Measurements from ENCODE around the gene TSPAN3. TPM values are rescaled to one million over a fixed set of nuclear protein-coding genes. Genes with fewer than 3 reads are reported as not detected.

Gene TSPAN3
- total RNA-seq, 6 donors from 2014 or later: 97.4 to 742 (median 396) TPM

GRCh38 chr15:77059786-77060361 lies 11.0 kb downstream of the TSPAN3 start:
- no peak for DNase-seq
- 21 to 23% methylated on average over 2 of the region's 2 CpGs for WGBS, 2 donors
- no peak overlapping the region for H3K27ac ChIP-seq

GRCh38 chr15:77058468-77058867 lies 12.4 kb downstream of the TSPAN3 start:
- H3K27me3 ChIP-seq: no peaks in the 10 kb centered on the region
- no peak for DNase-seq
- no peak for ATAC-seq (ENCODE audit: low FRiP score in 2 of 2)
- H3K9me3 ChIP-seq: no peaks in the 10 kb centered on the region
- TF ChIP-seq POLR2AphosphoS5 (IDR thresholded peaks at IDR 0.05) (no peak), CTCF (IDR thresholded peaks at IDR 0.05) (no peak), POLR2A (IDR thresholded peaks at IDR 0.05) (no peak), EP300 (IDR thresholded peaks at IDR 0.05) (no peak)
- H3K36me3 ChIP-seq: no peaks in the 10 kb centered on the region
- no peak overlapping the region for H3K4me3 ChIP-seq
- peaks cover 24 to 49% (median 43%) of the 10 kb centered on the region in 4 donors for H3K4me1 ChIP-seq
- no peak overlapping the region for H3K27ac ChIP-seq
- 94 to 97% methylated on average over 4 of the region's 4 CpGs for WGBS, 2 donors

More at GRCh38 chr15:77059786-77060361, 11.0 kb downstream of the TSPAN3 start:
- Histone ChIP-seq H3K27me3 (no peaks in the 10 kb centered on the region), H3K9me3 (no peaks in the 10 kb centered on the region), H3K4me3 (no peak overlapping the region), H3K4me1 (peaks cover 33 to 59% (median 49%) of the 10 kb centered on the region in 4 donors), H3K36me3 (no peaks in the 10 kb centered on the region)
- TF ChIP-seq POLR2A (IDR thresholded peaks at IDR 0.05) (no peak), CTCF (IDR thresholded peaks at IDR 0.05) (no peak), POLR2AphosphoS5 (IDR thresholded peaks at IDR 0.05) (no peak), EP300 (IDR thresholded peaks at IDR 0.05) (no peak)
- ATAC-seq (ENCODE audit: low FRiP score in 2 of 2): peak in 1 of 2 donors; percentile 12

- Histone ChIP-seq H3K27me3 (no peaks in the 10 kb centered on the region), H3K4me3 (no peak overlapping the region), H3K27ac (no peak overlapping the region), H3K36me3 (peaks cover 0 to 1% (median under 1%) of the 10 kb centered on the region in 4 donors), H3K4me1 (peaks cover 24 to 45% (median 38%) of the 10 kb centered on the region in 4 donors), H3K9me3 (no peaks in the 10 kb centered on the region)
- TF ChIP-seq POLR2AphosphoS5 (IDR thresholded peaks at IDR 0.05) (no peak), EP300 (IDR thresholded peaks at IDR 0.05) (no peak), POLR2A (IDR thresholded peaks at IDR 0.05) (no peak), CTCF (IDR thresholded peaks at IDR 0.05) (no peak)
- WGBS, 2 donors: 94 to 96% methylated on average over 4 of the region's 4 CpGs
- ATAC-seq (ENCODE audit: low FRiP score in 2 of 2): no peak
- DNase-seq: no peak
These were observed 13.2 kb downstream of the TSPAN3 start for GRCh38 chr15:77057685-77058084.

GRCh38 chr15:77057072-77057471 lies 13.8 kb downstream of the TSPAN3 start:
- Histone ChIP-seq H3K27me3 (no peaks in the 10 kb centered on the region), H3K27ac (no peak overlapping the region), H3K4me3 (no peak overlapping the region), H3K9me3 (no peaks in the 10 kb centered on the region), H3K4me1 (peaks cover 24 to 45% (median 36%) of the 10 kb centered on the region in 4 donors), H3K36me3 (peaks cover 6 to 7% (median 7%) of the 10 kb centered on the region in 4 donors)
- WGBS, 2 donors: 85 to 100% methylated on average over 1 of the region's 1 CpG
- TF ChIP-seq CTCF (IDR thresholded peaks at IDR 0.05) (no peak), POLR2A (IDR thresholded peaks at IDR 0.05) (no peak), POLR2AphosphoS5 (IDR thresholded peaks at IDR 0.05) (no peak), EP300 (IDR thresholded peaks at IDR 0.05) (no peak)
- DNase-seq (no peak), ATAC-seq (ENCODE audit: low FRiP score in 2 of 2) (no peak)

- H3K36me3 ChIP-seq: peaks cover 7 to 33% (median 18%) of the 10 kb centered on the region in 4 donors
- no peaks in the 10 kb centered on the region for H3K27me3 ChIP-seq
- H3K4me3 ChIP-seq: no peak overlapping the region
- H3K4me1 ChIP-seq: peaks cover 6 to 13% (median 12%) of the 10 kb centered on the region in 4 donors
- H3K9me3 ChIP-seq: no peaks in the 10 kb centered on the region
- TF ChIP-seq EP300 (IDR thresholded peaks at IDR 0.05) (peak in 1 of 4 donors; percentile 35), POLR2AphosphoS5 (IDR thresholded peaks at IDR 0.05) (no peak)
- no peak overlapping the region for H3K27ac ChIP-seq
- DNase-seq (no peak), ATAC-seq (ENCODE audit: low FRiP score in 2 of 2) (no peak)
- WGBS, 2 donors: 89 to 91% methylated on average over 2 of the region's 2 CpGs
These were observed 17.2 kb downstream of the TSPAN3 start for GRCh38 chr15:77053709-77054108.
